Fibroblast of skin of right biceps (primary cell): ENCODE measurements around the gene VSIG8.

Experiments used
- DNase-seq: peaks from one replicate; pipeline ENCODE4 v3.0.0-alpha.2; 2013

VSIG8 gene

DNA sequence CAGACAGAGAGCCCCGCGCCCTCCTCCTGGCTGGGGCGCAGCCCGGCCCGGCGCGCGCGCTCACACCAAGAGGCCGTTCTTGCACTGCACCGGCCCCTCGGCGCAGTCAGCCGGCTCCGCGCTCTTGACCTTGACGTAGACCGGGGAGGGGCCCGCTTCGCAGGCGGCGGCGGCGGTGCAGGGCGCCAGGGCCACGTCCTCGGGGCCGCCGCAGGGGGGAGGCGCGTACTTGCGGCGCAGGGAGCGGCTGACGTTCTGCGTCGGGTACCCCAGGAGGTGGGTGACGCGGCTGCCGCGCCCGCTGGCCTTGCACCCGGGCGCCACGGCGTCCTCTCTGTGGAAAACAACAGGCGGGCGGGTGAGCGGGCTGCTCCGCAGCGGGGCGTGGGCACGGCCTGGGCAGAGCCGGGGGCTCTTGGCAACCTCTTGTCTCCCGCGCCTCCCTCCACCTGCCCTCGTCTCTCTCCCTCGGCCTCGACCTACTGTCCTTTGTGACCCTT is 7.7 kb downstream of the VSIG8 start:
- peak; percentile 82 for DNase-seq

DNA sequence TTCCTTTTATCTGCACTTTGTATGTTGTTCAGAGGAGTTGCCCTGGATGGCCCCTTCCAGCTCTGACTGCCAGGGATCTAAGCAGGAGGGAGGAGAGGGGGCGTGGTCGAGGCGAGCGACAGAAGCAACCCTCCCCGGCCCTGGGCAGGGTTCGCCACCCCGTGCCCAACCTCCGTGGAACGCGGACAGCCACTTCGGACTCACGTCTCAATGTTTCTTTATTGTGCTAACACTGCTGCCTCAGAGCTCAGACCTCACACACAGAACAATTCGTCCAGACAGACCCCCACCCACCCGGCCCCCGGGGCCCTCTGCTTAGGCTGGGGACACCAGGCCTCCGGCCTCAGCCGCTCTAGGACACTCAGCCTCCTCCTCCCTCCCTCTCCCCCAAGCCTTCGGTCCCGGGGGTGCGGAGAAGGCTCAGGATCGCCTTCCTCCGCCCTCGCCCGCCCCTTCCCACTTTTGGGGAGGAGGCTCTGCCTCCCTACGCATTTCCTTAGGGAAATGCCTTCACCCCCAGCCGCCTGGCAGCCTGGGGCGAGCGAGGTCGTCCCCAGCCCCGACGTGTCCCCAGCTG is 8.3 kb downstream of the VSIG8 start:
- peak; percentile 35 for DNase-seq

- DNase-seq = peak; percentile 60
Measured at GRCh38 chr1:159853417-159854115, 8.9 kb downstream of the VSIG8 start.

- DNase-seq = no peak
Measured at GRCh38 chr1:159851407-159851806, 11.1 kb downstream of the VSIG8 start.

DNA sequence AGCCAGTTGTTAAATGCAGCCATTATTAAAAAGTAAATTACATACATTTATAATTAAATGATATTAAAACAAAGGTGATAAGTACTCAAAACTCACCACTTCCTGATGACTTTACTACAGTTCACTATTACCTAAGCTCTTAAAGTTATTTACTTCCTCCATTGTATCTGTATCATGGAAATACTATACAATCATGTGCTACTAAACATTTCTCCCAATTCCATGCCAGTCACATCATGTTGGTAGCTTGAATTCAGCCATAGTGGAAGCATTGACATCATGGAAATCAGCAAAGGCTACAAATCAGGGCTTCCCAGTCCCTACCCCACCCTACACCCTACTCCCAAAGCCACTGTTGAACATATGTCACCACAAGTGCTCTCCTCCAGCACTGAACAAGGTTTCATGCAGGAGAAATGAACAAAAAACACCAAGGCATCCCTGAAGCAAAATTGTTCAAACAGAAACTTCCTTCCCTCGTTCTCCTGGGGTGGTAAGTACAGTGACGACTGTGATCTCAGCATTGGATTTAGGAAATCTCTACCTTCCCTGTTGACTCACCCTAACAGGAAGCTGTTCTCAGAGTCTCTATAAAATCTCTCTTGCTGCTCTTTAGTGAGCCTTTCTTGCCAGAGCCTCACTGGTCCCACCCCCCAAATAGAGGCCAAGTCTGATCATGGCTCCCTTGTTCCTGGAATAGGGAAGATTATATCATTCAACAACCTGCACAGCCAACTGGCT is 12.7 kb downstream of the VSIG8 start:
- peak; percentile 65 for DNase-seq

DNA sequence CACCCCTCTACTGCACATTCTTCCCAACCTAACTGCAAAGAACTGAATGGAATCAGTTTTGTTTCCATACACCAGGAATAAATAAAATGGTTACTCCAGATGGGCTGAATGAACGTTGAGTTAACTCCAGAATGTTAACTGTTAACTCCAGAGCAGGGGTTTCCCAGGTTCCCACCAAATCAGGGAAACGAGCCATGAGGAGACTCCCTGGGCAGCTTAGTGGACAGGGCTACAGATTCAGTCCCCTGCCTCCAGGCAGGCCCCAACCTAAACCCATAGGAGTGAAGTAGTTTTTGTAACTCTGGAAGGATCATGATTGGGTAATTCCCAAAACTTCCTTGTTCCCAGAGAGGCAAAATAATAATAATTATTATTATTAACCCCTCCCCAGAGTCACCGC is 14.1 kb downstream of the VSIG8 start:
- no peak for DNase-seq

GRCh38 chr1:159847231-159847630 is 15.2 kb downstream of the VSIG8 start:
- DNase-seq = no peak

DNA sequence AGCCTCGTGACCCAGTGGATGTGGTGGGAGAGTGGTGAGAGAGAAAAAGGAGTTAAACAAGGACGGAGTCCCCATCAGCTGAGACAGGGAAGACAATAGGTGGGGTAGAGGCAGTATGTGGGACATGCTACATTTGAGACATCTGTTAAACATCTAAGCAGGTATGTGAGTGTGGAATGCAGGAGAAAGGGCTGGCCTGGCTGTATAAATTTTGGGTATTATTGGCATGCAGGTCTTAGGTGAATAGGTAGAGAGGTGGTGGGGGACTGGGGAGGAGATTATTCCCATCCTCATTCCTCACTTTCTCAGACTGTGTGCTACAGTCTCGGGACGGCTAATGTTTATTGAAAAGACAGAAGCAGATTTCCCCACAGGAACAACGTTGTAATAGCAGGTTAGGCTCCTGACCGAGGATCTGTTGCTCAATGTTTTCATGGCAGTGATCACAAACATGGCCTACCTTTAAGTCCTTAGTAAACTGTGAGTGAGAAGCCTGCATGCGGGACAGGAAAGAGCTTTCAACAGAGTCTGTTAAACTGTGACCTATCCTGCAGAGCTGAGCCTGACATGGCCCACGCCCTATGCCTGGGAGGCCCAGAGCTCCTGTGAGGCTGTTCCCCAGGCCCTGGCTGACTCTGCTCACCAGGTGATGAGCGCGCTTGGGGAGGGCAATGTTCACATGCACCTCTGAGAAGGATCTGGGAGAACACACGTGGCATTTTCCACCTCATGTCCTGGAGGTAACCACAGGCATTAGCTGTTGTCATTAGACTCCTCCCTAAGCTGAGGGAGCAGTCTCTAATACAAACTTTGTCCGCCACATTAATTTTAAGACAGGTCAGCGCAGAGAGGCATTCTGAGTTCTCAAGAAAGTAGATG is 16.5 kb downstream of the VSIG8 start:
- no peak for DNase-seq

GRCh38 chr1:159843459-159843858 is 19.0 kb downstream of the VSIG8 start:
- DNase-seq = no peak

GRCh38 chr1:159841749-159842148 is 20.7 kb downstream of the VSIG8 start:
- DNase-seq = no peak

DNA sequence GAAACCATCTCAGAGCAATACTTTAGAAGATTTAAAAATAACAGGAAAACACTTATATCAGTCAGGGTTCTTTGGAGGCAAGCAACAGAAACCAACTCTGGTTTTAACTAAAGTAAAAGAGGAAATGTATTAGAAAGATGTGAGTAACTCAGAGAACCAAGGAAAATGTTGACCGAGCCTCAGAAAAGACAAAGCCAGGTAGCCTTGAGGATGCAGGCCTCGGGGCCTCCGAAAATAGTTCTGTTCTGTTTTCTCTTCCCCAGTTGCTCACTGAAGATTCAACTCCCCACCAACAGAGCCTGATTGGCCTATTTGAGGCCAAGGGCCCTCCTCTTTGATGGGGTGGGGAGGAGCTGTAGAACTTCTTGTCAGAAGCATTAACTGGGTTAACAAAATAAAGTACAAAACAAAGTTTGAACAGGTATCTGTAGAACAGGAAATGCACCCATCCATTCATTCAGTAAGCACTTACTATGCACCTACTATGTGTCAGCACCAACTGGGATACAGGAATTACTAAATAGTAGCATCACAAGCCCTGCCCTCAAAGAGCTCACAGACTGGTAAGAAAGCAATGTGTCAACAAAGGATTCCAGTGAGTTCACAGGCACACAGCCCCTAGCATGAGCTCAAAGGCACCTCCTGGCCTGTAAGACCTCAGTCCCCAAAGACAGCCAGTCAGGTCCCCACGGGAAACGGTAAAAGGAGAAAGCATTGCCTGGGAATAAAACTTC is 23.2 kb downstream of the VSIG8 start:
- DNase-seq = no peak

GRCh38 chr1:159838715-159839114 is 23.7 kb downstream of the VSIG8 start:
- DNase-seq = no peak

DNA sequence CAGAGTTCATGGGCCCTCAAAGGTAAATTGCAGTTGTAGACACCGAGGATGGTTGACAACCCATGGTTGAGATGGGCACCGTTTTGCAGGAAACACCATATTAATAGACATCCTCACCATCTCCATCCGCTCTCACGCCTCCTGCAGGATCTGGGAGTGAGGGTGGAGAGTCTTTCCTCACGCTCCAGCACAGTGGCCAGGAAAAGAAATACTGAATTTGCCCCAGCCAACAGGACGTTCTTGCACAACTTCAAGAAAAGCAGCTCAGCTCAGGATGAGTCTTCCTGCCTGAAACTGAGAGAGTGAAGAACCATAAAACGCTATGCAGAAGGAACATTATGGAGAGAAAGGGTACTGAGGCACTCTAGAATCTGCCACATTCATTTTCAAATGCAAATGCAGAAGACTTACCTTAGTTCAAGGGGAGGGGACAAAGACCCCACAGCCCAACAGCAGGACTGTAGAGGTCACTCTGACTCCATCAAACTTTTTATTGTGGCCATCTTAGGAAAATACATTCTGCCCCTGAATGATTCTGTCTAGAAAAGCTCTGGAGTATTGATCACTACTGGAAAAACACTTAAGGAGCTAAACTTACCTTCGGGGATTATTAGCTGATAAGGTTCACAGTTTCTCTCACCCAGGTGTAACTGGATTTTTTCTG is 26.5 kb downstream of the VSIG8 start:
- DNase-seq = no peak

GRCh38 chr1:159835356-159835755 is 27.1 kb downstream of the VSIG8 start:
- DNase-seq = peak; percentile 54

GRCh38 chr1:159832309-159832708 is 30.1 kb downstream of the VSIG8 start:
- no peak for DNase-seq

GRCh38 chr1:159831412-159832141 is 30.9 kb downstream of the VSIG8 start:
- DNase-seq = no peak

- DNase-seq = no peak
Measured at GRCh38 chr1:159830722-159831121, 31.7 kb downstream of the VSIG8 start.

DNA sequence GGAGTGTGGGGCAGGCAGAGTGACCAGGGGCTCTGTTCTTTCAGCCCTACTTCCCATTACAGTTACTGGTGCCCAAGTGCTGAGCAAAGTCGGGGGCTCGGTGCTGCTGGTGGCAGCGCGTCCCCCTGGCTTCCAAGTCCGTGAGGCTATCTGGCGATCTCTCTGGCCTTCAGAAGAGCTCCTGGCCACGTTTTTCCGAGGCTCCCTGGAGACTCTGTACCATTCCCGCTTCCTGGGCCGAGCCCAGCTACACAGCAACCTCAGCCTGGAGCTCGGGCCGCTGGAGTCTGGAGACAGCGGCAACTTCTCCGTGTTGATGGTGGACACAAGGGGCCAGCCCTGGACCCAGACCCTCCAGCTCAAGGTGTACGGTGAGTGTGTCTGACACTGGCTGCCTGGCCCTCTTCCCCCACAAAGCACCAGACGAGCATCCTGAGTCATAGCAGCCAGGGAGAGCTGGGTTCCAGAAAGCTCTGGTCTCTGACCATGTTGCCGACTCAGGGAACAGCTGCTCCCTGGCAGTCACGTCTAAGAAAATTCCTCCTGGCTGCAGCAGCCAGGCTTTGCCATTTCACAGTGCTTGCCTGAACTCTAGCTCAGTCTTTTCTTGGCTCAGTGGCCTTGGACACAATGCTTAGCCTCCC is 32.5 kb downstream of the VSIG8 start:
- DNase-seq = peak; percentile 85

DNA sequence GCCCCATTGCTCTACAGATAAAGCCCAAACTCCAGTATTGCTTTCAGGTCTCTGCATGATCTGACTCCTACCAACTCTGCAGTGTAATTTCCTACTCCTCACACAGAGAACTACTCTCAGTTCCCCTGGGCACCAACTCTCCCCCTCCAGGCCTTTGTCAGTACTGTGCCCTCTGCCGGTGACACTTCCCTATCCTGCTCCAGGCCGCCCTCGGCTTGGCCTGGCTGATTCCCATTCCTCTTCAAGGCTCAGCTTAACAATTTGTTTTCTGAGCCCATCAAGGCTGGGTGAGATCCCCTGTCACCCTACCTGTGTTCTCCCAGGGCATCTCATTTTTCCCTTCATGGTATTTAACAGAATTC is 33.2 kb downstream of the VSIG8 start:
- no peak for DNase-seq

- DNase-seq = no peak
Measured at GRCh38 chr1:159828581-159829272, 33.7 kb downstream of the VSIG8 start.
